GM19468 (cell line): ENCODE measurements around the gene TMED10.
"Not testable (repeated sequence)": the region's sequence is repeated elsewhere in the genome, so short reads cannot be mapped to it uniquely, and the experiment has no call there.

Experiments used
- ATAC-seq: cut with Tn5 transposase; IDR thresholded peaks from one replicate; pipeline ENCODE4 v1.9.1; 2021; ENCODE audit warnings: mild to moderate bottlenecking, moderate library complexity, moderate number of reproducible peaks; ENCODE audit not compliant: unreplicated experiment; ENCODE audit errors: extremely low read depth

Gene TMED10

DNA sequence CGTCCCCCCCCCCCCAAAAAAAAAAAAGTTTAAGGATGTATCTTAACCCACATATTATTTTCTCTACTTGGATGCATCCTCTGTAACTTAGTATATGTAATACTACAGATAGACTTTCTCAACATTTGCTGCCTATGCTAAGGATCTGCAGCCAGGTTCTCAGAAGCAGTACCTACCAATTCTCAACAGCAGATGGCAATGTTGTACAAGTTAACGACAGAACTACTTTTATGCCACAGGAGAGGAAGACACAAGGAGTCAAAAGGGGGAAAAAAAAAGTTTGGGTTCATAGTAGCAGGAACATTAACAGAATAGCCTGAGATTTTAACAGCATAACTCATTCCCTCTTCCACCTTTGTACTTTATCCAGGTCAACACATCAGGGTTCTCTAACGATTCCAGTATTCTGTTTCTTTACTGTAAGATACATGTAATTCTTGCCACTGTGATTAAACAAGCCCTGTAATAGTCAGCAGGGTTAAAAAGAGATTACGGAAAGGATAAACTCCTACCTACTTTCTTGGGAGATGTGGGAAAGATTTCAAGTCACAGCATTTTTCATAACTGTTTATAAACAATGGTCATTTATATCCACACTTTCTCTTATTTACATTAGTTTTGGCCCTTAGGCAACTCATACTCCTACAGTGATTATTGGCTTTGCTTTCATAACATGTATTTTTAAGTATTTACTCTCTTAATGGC is 43.9 kb downstream of the TMED10 start:
- ATAC-seq: no peak

DNA sequence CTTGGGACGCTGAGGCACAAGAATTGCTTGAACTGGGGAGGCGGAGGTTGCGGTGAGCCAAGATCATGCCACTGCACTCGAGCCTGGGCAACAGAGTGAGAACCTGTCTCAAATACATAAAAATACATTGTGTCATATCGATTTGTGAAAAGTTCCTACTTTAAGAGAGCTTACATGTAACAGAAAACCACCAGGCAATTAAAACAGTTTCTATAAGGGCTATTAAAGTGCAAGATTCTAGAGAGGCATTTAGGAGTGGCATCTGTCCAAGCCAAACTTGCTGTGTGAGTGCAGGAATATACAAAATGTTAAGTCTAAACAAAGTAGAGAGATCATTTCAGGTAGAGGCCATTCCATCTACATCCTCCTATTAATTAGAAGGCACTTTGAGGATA is 47.8 kb downstream of the TMED10 start:
- ATAC-seq: no peak

DNA sequence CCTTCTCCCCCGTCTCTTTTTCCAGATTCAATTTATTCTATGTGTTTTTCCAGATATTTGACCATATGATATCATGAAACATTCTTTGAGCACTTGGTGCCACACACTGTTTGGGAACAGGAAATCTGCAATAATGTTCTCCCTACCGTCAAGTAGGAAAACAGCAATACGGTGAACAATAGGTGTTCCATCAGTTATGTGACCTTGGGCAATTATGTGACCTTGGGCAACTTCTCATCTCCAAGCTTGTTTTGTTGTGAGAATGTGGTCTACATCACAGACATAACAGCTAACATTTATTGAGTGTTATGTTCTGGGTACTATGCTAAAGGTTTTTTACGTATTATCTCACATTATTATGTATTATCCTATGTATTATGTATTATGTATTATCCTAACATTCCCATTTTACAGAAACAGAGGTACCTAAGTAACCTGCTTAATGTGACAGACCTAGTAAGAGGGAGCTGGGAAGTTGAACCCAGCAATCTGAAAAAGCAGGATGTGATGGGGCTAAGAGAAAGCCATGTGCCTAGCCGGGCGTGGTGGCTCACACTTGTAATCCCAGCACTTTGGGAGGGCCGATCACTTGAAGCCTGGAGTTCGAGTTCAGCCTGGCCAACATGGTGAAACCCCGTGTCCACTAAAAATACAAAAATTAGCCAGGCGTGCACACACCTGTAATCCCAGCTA is 48.4 kb downstream of the TMED10 start:
- ATAC-seq: no peak

DNA sequence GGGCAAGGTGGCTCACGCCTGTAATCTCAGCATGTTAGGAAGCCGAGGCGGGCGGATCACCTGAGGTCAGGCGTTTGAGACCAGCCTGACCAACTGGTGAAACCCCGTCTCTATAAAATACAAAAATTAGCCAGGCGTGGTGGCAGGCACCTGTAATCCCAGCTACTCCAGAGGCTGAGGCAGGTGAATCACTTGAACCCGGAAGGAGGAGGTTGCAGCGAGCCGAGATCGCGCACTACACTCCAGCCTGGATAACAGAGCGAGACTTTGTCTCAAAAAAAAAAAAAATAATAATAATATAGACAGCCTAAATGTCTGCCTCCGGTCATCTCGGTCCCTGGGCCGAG is 49.0 kb downstream of the TMED10 start:
- not testable (repeated sequence) for ATAC-seq

DNA sequence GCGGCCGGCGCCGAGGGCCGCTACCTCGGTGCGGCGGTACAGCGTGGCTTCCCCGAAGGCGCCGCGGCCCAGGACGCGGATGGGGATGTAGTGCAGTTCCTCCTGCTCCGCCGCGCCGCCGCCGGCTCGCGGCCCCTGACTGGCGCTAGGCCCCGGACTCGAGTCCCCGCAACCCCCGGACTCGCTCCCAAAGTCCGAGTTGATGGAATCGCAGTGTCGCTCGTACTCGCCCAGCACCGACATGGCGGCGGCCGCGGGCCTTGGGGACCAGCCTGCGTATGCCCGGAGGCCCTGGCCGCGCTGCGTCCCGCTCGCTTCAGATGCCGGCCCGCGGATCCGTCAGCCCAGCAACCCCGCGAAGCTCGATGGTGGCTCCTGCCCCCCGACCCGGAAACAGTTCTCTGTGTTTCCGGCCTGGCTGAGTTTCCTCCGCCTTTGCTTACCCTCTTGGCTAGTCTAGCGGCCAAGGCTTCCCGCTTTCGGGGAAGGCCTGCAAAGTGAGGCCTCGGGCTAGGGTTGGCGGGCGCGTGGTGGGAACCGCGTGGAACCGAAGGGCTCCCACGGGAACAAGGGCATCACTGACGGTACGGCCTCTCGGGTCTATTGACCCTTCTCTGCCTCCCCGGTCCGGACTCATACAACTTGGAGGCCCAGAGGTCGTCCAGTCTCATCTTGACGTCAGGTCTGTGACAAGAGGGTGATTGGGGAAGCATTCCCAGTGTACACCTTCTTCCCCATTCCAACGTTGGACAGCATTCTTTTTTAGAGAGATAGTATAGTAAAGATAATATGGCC is 49.5 kb downstream of the TMED10 start, which contains the start of gene NEK9:
Gene NEK9, minus strand, starts transcription at position 370 of the 795 bp plus-strand sequence. Its CDS starts 127 bp downstream, at position 243.
- peak; percentile 61 for ATAC-seq

DNA sequence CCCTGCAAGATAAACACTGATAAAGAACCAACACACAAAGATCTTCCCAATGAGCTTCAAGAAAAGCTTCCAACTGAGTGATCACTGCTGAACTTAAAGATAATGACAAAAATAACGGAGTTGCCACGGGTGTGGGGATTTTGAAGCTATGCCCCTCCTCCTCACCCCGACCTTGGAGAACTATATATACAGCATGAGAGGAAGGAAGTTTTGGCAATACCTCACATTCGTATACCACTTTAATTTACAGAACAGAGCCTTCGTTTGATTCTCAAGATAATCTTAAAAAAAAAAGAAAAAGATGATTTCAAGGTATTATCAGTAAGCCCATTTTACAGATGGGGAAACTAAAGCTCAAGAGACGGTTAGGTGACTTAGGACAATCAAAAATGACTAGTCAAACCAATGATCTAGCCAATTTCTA is 50.3 kb downstream of the TMED10 start:
- ATAC-seq: no peak

DNA sequence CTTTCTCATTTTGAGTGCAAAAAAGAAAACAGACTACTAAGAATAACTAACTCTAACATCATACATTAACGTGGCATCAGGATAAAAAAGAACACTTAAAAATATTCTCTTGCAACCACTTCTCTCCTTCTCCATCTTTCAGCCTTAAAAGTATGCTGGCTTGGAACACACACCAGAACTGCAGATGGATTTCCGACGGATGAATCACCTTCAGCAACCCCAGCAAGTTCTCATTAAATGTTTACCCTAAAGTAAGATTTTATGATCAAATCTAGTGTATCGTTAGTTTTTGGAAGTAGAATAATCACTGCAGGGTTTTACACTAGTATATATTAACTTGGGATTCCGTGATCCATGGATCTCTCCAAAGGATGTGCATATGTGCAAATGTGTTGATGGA is 50.8 kb downstream of the TMED10 start:
- no peak for ATAC-seq

DNA sequence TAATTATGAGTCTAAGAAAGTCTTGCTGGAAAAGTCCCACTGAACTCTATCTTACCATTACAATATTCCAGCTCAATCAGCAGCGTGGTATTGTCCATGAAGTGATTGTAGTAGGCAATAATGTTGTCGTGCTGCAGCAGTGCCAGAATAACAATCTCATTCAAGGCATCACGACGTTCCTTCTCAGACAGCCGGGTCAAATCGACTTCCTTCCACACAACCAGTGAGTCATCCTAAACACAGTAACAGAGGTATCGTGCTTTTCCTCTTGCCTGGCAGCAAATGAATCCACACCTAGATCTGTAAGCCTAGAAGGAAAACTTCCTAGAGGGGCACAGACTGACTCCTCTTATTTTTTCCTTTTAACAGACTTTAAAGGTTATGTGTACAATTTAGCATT is 52.4 kb downstream of the TMED10 start:
- ATAC-seq: no peak

DNA sequence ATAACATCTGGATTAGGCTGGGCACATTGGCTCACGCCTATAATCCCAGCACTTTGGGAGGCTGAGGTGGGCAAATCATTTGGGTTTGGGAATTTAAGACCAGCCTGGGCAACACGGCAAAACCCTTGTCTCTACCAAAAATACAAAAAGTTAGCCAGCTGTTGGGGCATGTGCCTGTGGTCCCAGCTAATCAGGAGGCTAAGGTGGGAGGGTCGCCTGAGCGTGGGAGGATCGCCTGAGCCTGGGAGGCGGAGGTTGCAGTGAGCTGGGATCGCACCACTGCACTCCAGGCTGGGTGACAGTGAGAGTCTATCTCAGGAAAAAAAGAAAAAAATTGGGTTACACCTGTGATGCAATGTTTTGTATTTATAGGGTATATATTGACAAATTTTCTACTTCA is 54.9 kb downstream of the TMED10 start:
- ATAC-seq: no peak

DNA sequence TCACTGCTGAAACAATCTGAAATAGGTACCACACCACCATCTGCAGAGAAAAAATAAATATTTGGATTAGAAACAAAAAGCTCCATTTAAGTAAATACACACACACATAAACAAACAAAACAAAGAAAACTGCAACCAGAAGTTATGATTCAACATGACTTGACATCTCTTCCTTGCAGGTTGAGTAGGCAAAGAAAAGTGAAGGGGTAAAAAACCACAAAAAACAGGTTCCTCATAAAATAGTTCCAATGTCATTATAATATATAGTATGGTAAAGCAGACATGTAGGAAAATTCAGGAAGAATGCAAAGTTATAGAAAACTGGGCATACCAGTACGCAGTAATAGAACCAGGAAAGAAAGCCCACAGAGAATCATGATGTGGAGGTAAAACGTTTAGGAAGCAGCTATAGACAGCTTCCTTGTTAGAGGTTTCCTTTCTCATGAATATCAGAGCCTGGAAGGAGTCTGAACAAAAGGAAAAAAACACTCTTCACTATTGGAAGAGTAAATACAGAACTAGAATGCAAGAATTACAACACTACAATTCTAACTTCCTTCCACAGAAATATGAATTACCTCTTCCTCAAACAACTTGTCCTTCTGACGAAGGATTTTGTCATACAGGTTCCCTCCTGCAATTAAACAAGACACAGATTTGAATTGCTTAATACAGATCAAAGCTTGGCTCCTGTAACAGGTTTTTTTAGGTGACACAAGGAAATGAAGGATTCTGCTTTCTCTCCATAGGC is 55.7 kb downstream of the TMED10 start:
- no peak for ATAC-seq

DNA sequence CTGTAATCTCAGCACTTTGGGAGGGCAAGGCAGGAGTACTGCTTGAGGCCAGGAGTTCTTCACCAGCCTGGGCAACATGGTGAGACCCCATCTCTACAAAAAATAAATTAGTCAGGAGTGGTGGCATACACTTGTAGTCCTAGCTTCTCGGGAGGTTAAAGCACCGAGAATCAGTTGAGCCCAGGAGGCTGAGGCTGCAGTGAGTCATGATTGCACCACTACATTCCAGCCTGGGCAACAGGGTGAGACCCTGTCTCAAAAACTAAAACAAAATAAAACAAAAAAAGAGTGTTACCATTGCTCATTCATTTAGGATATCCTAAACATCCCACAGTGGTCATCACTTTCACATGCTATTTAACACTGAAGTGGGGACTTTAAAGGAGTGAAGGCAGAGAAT is 57.4 kb downstream of the TMED10 start:
- ATAC-seq: no peak

DNA sequence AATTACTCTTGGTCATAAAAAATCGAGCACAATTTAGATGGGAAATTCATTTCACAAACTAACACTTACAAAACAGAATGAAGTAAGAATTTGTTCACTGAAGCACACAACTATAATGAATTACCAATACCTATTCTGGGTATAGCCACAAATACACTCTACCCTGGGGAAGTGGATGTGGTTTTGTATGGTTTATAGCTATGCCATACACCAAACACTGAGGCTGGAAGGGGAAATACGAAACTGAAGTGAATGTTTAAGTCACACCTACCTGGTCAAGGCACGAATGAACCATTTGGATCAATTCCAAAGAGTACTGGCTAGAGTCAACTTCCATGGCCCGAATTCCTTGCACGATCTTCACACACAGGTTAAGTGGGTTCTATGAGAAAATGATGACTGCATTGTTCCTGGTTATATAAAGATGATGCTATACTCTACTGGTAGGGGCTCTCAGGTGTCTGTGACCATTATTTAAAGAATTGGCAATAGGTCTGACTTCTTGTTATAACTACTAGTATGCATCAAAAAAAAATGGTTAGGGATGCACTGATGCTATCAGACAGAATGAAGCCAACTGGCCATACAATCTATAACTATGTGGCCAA is 62.4 kb downstream of the TMED10 start:
- no peak for ATAC-seq

DNA sequence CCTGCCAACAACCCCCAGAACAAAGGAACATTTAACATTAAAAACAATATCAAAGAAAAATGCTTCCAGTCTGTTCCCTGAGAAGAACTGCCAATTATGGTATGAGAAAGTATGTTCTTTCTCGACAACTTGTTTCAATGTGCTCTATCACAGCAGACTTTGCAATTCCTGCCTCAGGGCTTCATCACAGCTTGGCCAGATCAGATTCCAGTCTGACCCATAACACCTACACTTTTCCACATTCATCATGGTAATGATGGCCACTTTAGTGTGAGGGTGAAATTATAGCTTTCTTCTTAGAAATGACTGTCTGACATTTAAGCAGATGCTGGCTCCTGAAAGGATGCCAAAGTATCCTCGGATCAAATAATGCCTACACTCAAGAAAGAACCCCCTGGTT is 66.5 kb downstream of the TMED10 start:
- no peak for ATAC-seq

DNA sequence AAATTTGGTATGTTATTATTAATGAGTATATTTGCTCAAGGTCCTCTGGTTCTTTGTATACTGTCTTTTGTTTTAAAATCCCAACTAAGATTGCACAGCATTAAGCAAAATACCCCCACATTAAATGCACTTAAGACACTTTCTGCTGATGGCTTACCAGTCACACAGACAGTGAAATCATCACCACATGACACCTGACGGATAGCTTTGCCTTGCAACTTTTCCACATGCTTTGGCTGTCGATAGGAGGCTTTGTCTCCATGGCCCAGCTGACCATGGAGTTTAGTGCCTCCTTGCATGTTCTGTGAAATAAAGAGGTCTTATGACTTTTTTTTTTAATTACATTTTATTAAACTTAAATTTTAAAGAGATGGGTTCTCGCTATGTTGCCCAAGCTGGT is 69.2 kb downstream of the TMED10 start:
- no peak for ATAC-seq

DNA sequence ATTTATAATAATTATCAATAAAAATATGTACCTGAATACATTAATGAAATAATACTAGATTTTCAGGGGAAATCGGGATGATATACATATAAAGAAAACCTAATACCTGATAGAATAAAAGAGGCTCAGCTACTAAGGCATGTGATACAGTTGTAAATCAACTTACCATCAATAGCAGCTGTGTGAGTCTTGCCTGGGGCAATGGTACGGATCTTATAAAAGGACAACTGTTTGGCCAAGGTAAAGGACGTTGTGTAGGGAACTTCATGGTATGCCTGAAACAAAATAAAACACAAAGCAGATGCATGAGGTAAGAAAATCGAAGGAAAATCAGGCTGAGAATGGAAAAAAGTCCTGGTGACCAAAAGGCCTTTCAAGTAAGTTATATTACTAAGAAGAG is 74.9 kb downstream of the TMED10 start:
- no peak for ATAC-seq

DNA sequence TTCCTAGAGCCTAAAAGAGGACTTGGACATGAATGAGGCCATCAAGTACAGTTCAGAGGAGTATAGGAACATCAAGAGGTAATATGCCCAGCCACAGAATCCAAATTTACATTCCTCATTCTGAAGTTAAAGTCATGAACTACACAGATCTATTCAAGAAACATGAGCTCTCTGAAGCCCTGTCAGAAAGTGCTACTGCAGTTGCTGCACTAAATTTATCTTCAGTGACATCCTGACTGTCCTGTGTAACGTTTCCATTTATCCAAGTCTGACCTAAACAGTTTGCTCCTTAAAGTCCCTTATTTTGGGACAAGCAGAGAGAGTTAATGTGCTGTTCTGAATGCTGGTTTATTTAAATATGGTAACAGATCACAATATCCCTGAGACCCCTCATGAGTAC is 77.7 kb downstream of the TMED10 start:
- ATAC-seq: no peak

DNA sequence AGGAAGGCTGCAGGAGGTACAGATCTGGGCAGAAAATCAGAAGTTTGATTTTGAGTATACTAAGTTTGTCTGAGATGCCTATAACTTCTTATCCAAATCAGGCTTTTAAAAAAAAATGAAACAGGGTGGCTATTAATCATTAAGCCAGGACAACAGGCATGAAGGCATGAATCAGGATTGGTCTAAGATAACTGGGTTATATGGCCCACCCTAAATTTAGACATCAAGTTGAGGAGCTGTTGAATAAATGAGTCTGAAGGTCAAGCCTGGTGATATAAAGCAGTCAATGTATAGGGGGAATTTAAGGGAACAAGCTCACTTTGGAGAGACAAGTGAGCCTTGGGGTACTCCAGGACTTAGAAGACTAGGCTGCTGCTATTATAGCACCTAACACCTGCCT is 78.2 kb downstream of the TMED10 start:
- ATAC-seq: no peak

DNA sequence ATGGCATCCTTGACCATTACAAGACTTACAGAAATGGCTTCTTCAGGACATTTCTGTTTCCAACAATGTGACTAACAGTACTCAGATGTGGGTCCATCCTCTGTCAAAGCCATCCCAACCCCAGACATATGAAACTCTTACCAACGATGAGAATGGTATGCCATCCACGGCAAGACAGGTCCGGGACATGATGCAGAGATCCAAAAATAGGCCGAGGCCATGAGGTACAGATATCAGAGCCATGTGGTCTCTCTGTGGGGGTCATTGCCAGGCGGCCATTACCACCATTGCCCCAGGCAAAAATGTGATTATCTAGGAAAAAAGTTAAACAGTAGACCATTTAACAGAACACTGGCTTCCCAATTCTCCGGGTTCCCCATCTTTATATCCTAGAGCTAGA is 79.5 kb downstream of the TMED10 start:
- ATAC-seq: no peak

DNA sequence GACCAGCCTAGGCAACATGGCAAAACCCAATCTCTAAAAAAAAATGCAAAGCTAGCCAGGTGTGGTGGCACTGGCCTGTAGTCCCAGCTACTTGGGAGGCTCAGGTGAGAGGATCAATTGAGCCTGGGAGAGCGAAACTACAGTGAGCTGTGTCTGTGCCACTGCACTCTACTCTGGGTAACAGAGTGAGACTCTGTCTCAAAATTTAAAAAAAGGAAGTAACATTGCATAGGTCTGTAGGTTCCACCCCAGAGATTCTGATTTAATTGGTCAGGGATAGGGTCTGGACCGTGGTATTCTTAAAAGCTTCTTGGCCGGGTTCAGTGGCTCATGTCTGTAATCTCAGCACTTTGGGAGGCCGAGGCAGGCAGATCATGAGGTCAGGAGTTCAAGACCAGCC is 80.7 kb downstream of the TMED10 start:
- ATAC-seq: no peak

DNA sequence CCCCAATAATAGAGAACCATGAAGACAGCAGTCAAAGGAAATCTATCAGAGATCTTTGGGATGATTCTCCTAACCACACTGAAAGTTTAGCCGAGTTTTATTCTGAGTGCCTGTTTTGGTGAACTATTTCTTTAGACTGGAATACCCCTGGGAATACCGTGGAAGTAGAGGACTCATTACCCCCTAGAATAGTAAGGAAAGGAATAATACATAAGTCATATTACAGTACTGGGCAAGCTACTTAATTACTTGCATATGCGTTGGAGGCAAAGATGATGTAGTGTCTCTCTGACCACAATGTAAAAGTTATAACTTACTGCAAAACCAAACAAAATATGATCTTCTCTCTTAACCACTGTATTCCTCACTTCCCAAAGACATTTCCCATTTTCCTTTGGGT is 81.5 kb downstream of the TMED10 start:
- no peak for ATAC-seq
